K562 (cell line): Measurements from ENCODE around the gene SORBS2. TPM values are rescaled to one million over a fixed set of nuclear protein-coding genes. Genes with fewer than 3 reads are reported as not detected.
A peak's percentile ranks its signal among the peaks of the same experiment; 100 is the strongest.

Source experiments
- ATAC-seq: fragments of 200-7000 bp; cut with Tn5 transposase; 3 replicates; pipeline ENCODE4 v1.9.1; 2020; ENCODE audit warnings: moderate library complexity
- BruUV-seq: library from RNA; stranded (reverse); fragments of 400-500 nt; replicated peaks from 2 replicates; lab custom pipeline; 2021; lab: Mats Ljungman, UMichigan
- CTCF ChIA-PET: fragments of 300-600 bp; formaldehyde crosslinking; extraction: SDS; loops from one replicate; lab custom pipeline; 2021; ENCODE audit warnings: low intra/inter-chr PET ratio; lab: Yijun Ruan, JAX
- POLR2A ChIA-PET: fragments of 300-600, 350-650 bp; sonication (Branson Sonifier 250); formaldehyde crosslinking; extraction: SDS; loops from one replicate; lab custom pipeline; 2021; ENCODE audit warnings: antibody characterized with exemption, inconsistent platforms; lab: Yijun Ruan, JAX
- DNase-seq, 4 experiments: peaks; one replicate each; pipeline versions ENCODE4 v3.0.0 to v3.0.0-alpha.2; 2011 to 2018; ENCODE audit warnings: low spot score in 3 of 4, mixed read lengths in 3 of 4; ENCODE audit errors: extremely low read depth in 1 of 4
- FAIRE-seq: peaks from 2 replicates; lab custom pipeline; 2011; peaks lifted over from hg19 to GRCh38; lab: Jason Lieb, UNC
- H2AFZ ChIP-seq: 2 replicates; pipeline ENCODE4 v1.6.0; 2011; ENCODE audit warnings: low read depth, low read length, control low read depth, inconsistent platforms
- H3K27ac ChIP-seq: fragments of 200-600 bp; 3 replicates; pipeline ENCODE4 v1.8.0; 2011; ENCODE audit warnings: low read depth, mild to moderate bottlenecking, control low read depth, inconsistent platforms, low read length, moderate library complexity, mixed read lengths; ENCODE audit errors: extremely low read depth
- H3K27me3 ChIP-seq, 2 experiments: fragments of 300-600 bp in 1 of 2; 2 replicates in 1 of 2; 3 replicates in 1 of 2; pipeline versions ENCODE4 v1.6.0 to v1.8.0; 2011; ENCODE audit warnings: inconsistent platforms in 2 of 2, low read length in 2 of 2, mild to moderate bottlenecking in 1 of 2, mixed read lengths in 1 of 2, moderate library complexity in 1 of 2; ENCODE audit not compliant: control insufficient read depth in 2 of 2, insufficient read depth in 2 of 2
- H3K36me3 ChIP-seq: fragments of 300-600 bp; 3 replicates; pipeline ENCODE4 v1.8.0; 2011; ENCODE audit warnings: mild to moderate bottlenecking, low read length, inconsistent platforms; ENCODE audit not compliant: control insufficient read depth, insufficient read depth
- H3K4me1 ChIP-seq, 2 experiments: fragments of 200-600 bp in 1 of 2; replicated peaks in 1 of 2; 2 replicates in 1 of 2; 3 replicates in 1 of 2; pipeline versions ENCODE4 v1.5.1 to v1.8.0; 2011; ENCODE audit warnings: inconsistent platforms in 2 of 2, low read length in 2 of 2, mild to moderate bottlenecking in 1 of 2, mixed read lengths in 1 of 2, moderate library complexity in 1 of 2; ENCODE audit not compliant: control insufficient read depth in 2 of 2, insufficient read depth in 2 of 2
- H3K4me2 ChIP-seq: 2 replicates; pipeline ENCODE4 v1.6.1; 2011; ENCODE audit warnings: low read length, control low read depth, inconsistent platforms, mixed read lengths; ENCODE audit not compliant: insufficient read depth
- H3K4me3 ChIP-seq: fragments of 200-600 bp; sonication (generic), shearing (Covaris generic); 2 replicates; pipeline ENCODE4 v1.5.1; 2016; ENCODE audit warnings: control low read depth, inconsistent platforms
- H3K79me2 ChIP-seq: fragments of 200-600 bp; 3 replicates; pipeline ENCODE4 v1.8.0; 2011; ENCODE audit warnings: low read length, inconsistent platforms; ENCODE audit not compliant: control insufficient read depth, insufficient read depth
- H3K9ac ChIP-seq, 2 experiments: 2 replicates each; pipeline versions ENCODE4 v1.6.0 to v1.6.1; 2011; ENCODE audit warnings: low read depth in 2 of 2, low read length in 2 of 2, control low read depth in 1 of 2, inconsistent platforms in 1 of 2, mild to moderate bottlenecking in 1 of 2, mixed read lengths in 1 of 2; ENCODE audit not compliant: insufficient read depth in 1 of 2
- H3K9me1 ChIP-seq: one replicate; pipeline ENCODE4 v1.6.0; 2011; ENCODE audit warnings: inconsistent platforms, mild to moderate bottlenecking, low read length, moderate library complexity; ENCODE audit not compliant: control insufficient read depth, insufficient read depth
- H3K9me3 ChIP-seq: replicated peaks from 2 replicates; pipeline ENCODE4 v1.5.1; 2011; ENCODE audit warnings: low read depth, low read length, inconsistent platforms; ENCODE audit not compliant: control insufficient read depth, insufficient read depth
- H4K20me1 ChIP-seq: replicated peaks from 2 replicates; pipeline ENCODE4 v1.6.1; 2011; ENCODE audit warnings: low read length, inconsistent platforms, mixed read lengths; ENCODE audit not compliant: control insufficient read depth, insufficient read depth
- BCOR ChIP-seq: fragments of 450-650 bp; IDR thresholded peaks from 2 replicates; pipeline ENCODE4 v1.6.1; 2016
- CEBPB ChIP-seq: fragments of 450-650 bp; IDR thresholded peaks from 2 replicates; pipeline ENCODE4 v1.6.1; 2016; ENCODE audit warnings: missing genetic modification characterization, missing compliant biosample characterization
- CEBPG ChIP-seq, 3 experiments: fragments of 200-800 bp in 1 of 3; sonication (Bioruptor generic) in 1 of 3; sonication (generic) in 1 of 3; formaldehyde crosslinking in 1 of 3; IDR thresholded peaks in 2 of 3; conservative IDR thresholded peaks in 1 of 3; 2 replicates each; pipeline versions ENCODE4 v1.6.1 to v1.8.0; 2016 to 2022; ENCODE audit warnings: missing compliant biosample characterization in 2 of 3, missing genetic modification characterization in 2 of 3, mild to moderate bottlenecking in 1 of 3, missing genetic modification reagents in 1 of 3
- LARP7 ChIP-seq: fragments of 450-650 bp; IDR thresholded peaks from 2 replicates; pipeline ENCODE4 v1.6.1; 2016
- MED1 ChIP-seq: sonication (generic); formaldehyde crosslinking; IDR thresholded peaks from 2 replicates; pipeline ENCODE4 v1.8.1; 2023; ENCODE audit warnings: missing genetic modification reagents, borderline replicate concordance
- NR4A1 ChIP-seq, 2 experiments: fragments of 250-450 bp in 1 of 2; fragments of 450-650 bp in 1 of 2; sonication (Bioruptor Pico) in 1 of 2; IDR thresholded peaks; 2 replicates each; pipeline versions ENCODE4 v1.4.0 to v1.6.1; 2016 to 2020; ENCODE audit warnings: mild to moderate bottlenecking in 2 of 2, missing compliant biosample characterization in 1 of 2, missing genetic modification characterization in 1 of 2, moderate library complexity in 1 of 2
- RBFOX2 ChIP-seq: fragments of 200-400 bp; formaldehyde crosslinking; IDR thresholded peaks from 2 replicates; pipeline ENCODE4 v1.6.1; 2017; ENCODE audit warnings: low read depth, mild to moderate bottlenecking, low read length, moderate library complexity
- U2AF1 ChIP-seq: fragments of 200-400 bp; formaldehyde crosslinking; optimal IDR thresholded peaks from 2 replicates; pipeline ENCODE3; 2017; ENCODE audit warnings: mild to moderate bottlenecking, low read depth, low read length, moderate library complexity
- ZBED1 ChIP-seq: IDR thresholded peaks from 2 replicates; pipeline ENCODE4 v1.6.1; 2014
- ZNF75A ChIP-seq: fragments of 450-650 bp; formaldehyde crosslinking; IDR thresholded peaks from 2 replicates; pipeline ENCODE4 v1.4.0; 2020; ENCODE audit warnings: mild to moderate bottlenecking
- WGBS: fragments of 100-300 bp; shearing (Covaris generic); methylation state at CpG from one replicate; pipeline ENCODE4 v1.1.6; 2016; ENCODE audit warnings: low coverage, mixed read lengths; ENCODE audit not compliant: insufficient coverage; ENCODE audit errors: missing lambda C conversion rate; 5-methylcytosine and 5-hydroxymethylcytosine counted together
- in situ Hi-C: fragments of 300-500 bp; cut with MboI; formaldehyde crosslinking; loops from 4 replicates; pipeline ENCODE4 v1.15.0; 2018; ENCODE audit warnings: inconsistent platforms, mixed read lengths
- intact Hi-C: fragments of 100-400 bp; cut with micrococcal nuclease; formaldehyde crosslinking; loops from 2 replicates; pipeline ENCODE4 v1.14.2; 2022
- polyA plus RNA-seq, 8 experiments: library from polyadenylated mRNA; depleted of rRNA in 4 of 8; stranded (reverse) in 5 of 8; unstranded in 3 of 8; fragments of >200 nt; fragmentation: Nextera tagmentation in 2 of 8; fragmentation: Illumina TruSeq in 1 of 8; extraction: Ambion mirVana in 2 of 8; extraction: Trizol in 1 of 8; gene quantifications; 2 replicates each; pipeline versions ENCODE4 v1.2.1 to v1.2.3, GENCODE V29; 2011 to 2014; ENCODE audit warnings: inconsistent platforms in 1 of 8, missing spikeins in 1 of 8
- total RNA-seq, 7 experiments: library from RNA; depleted of rRNA in 6 of 7; stranded (reverse); fragments of >200 nt in 6 of 7; fragmentation: Illumina TruSeq in 2 of 7; extraction: Trizol in 2 of 7; gene quantifications; 2 replicates each; pipeline versions ENCODE4 v1.2.1 to v1.2.3, GENCODE V29; 2011 to 2021; ENCODE audit warnings: low replicate concordance in 1 of 7

The SORBS2 gene
- total and polyA plus RNA-seq, 9 of the 15 experiments (the other 6 are each of a cell fraction or from before 2014, with no cell fraction given), result 0.29 TPM; not detected in 8

DNA sequence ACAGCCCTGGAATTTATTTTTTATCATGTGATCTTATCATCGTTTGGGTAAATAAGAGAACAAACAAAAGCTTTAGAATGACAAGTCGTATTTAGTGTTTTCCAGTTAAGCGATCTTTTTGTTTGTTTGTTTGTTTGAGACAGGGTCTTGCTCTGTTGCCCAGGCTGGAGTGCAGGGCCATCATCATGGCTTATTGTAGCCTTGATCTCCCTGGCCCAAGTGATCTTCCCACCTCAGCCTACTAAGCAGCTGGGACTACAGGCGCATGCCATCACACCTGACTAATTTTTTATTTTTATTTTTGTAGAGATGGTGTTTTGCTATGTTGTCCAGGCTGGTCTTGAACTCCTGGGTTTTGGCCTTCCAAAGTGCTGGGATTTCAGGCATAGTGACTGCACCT is 219.6 kb downstream of the SORBS2 start:
- ChIA-PET POLR2A (no interaction called here), CTCF (no interaction called here)
- Histone ChIP-seq H3K9me3 (no peaks in the 10 kb centered on the region), H3K4me3 (no peak overlapping the region), H4K20me1 (no peaks in the 10 kb centered on the region), H3K27me3 (peaks cover 21 to 34% of the 10 kb centered on the region in 2 experiments), H3K79me2 (no peaks in the 10 kb centered on the region), H3K9ac (no peak overlapping the region), H3K27ac (no peak overlapping the region), H3K9me1 (no peaks in the 10 kb centered on the region), H3K36me3 (no peaks in the 10 kb centered on the region), H3K4me2 (no peak overlapping the region), H3K4me1 (peaks cover 0 to under 1% of the 10 kb centered on the region in 2 experiments; a peak in 2 of 5 replicates), H2AFZ (no peak overlapping the region)
- in situ Hi-C loops (no loop called here), intact Hi-C loops (loop anchor here (5.0 to 10.0 kb wide), 2 partner anchors 55 to 458 kb away; partner anchors contain the start of gene PDLIM3)
- DNase-seq, result no peak
- no peak for FAIRE-seq
- 6% methylated on average over 4 of the region's 4 CpGs for WGBS
- no peak for TF ChIP-seq U2AF1
- TF ChIP-seq RBFOX2, result no peak
- TF ChIP-seq NR4A1 (CRISPR knock-in tag; IDR thresholded peaks at IDR 0.05), result no peak
- no peak for TF ChIP-seq NR4A1 (tag; IDR thresholded peaks at IDR 0.05)
- no peak for TF ChIP-seq MED1 (CRISPR knock-in tag)
- TF ChIP-seq ZBED1, result no peak
- no peak for TF ChIP-seq BCOR
- no peak for TF ChIP-seq LARP7
- ATAC-seq, result no peak
- no TSS peak for BruUV-seq

DNA sequence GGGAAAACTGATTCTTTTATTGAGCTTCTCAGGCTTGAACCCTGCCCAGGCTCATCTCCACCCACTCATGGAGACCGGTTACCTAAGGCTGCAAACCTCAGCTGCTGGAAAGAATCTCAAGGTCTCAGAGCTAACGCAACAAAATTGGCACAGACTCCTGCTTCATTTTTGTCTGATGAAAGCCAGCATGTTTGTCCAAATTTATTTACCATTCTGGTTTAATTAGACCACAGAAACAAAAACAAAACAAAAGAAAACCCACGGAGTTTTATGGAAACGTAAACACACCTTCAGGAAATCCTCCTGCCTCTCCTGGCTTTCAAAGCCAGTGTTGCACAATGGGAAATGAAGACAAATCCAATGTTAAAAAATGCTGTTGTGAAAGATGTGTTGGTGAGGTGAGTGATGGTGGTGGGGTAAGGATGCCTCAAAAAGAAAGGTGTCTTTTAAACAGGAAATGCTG is 220.3 kb downstream of the SORBS2 start:
- Histone ChIP-seq H3K36me3 (no peaks in the 10 kb centered on the region), H3K4me1 (peaks cover 0 to 3% of the 10 kb centered on the region in 2 experiments; a peak in 2 of 5 replicates), H4K20me1 (no peaks in the 10 kb centered on the region), H3K4me3 (no peak overlapping the region), H3K9me3 (no peaks in the 10 kb centered on the region), H3K27ac (no peak overlapping the region), H3K27me3 (peaks cover 24 to 41% of the 10 kb centered on the region in 2 experiments), H3K4me2 (no peak overlapping the region), H3K79me2 (no peaks in the 10 kb centered on the region), H2AFZ (no peak overlapping the region), H3K9me1 (no peaks in the 10 kb centered on the region), H3K9ac (no peak overlapping the region)
- FAIRE-seq (no peak), DNase-seq (no peak), ATAC-seq (no peak)
- 0% methylated on average over 4 of the region's 4 CpGs for WGBS
- no TSS peak for BruUV-seq
- CTCF ChIA-PET, result no interaction called here
- in situ Hi-C loops (no loop called here), intact Hi-C loops (loop anchor here (5.0 to 10.0 kb wide), 2 partner anchors 54 to 457 kb away; partner anchors contain the start of gene PDLIM3)
- TF ChIP-seq ZNF75A (CRISPR knock-in tag) (no peak), CEBPG (CRISPR knock-in tag; IDR thresholded peaks at IDR 0.05) (no peak), CEBPG (tag; conservative IDR thresholded peaks at IDR 0.05 in 1 of 2, IDR thresholded peaks at IDR 0.05 in 1 of 2) (0 out of 4 replicates have a peak, but pooled peaks of 1 of the 2 experiments have one; percentile 23), CEBPB (tag) (peak; percentile 60)
- POLR2A ChIA-PET, result no interaction called here
